HuH-7 (cell line): ENCODE data around the gene DPP6.
A peak's percentile ranks its signal among the peaks of the same experiment; 100 is the strongest.
"Not testable (repeated sequence)": the region's sequence is repeated elsewhere in the genome, so short reads cannot be mapped to it uniquely, and the experiment has no call there.

Experiments
- DNase-seq: peaks from one replicate; pipeline ENCODE4 v3.0.0; 2011; ENCODE audit warnings: low spot score

The DPP6 gene

GRCh38 chr7:154051643-154052529 is at the start of gene DPP6:
DPP6 (plus strand) TSS chr7:154052398.
- not testable (repeated sequence) for DNase-seq

GRCh38 chr7:154009423-154009911 is 42.7 kb upstream of the DPP6 start:
- DNase-seq, result not testable (repeated sequence)

- not testable (repeated sequence) for DNase-seq
Measured at GRCh38 chr7:154010726-154011568, 41.3 kb upstream of the DPP6 start.

GRCh38 chr7:154012800-154013199 is 39.4 kb upstream of the DPP6 start:
- DNase-seq, result not testable (repeated sequence)

- not testable (repeated sequence) for DNase-seq
Measured at GRCh38 chr7:154015636-154016035, 36.6 kb upstream of the DPP6 start.

GRCh38 chr7:154018354-154018753 is 33.8 kb upstream of the DPP6 start:
- DNase-seq, result not testable (repeated sequence)

GRCh38 chr7:154027805-154028204 is 24.4 kb upstream of the DPP6 start:
- DNase-seq, result not testable (repeated sequence)

GRCh38 chr7:154030476-154031080 is 21.6 kb upstream of the DPP6 start:
- DNase-seq, result not testable (repeated sequence)

GRCh38 chr7:154039466-154040165 is 12.6 kb upstream of the DPP6 start:
- DNase-seq, result not testable (repeated sequence)

- DNase-seq, result not testable (repeated sequence)
Measured at GRCh38 chr7:154050394-154050793, 1.8 kb upstream of the DPP6 start.

- DNase-seq, result not testable (repeated sequence)
Measured at GRCh38 chr7:154051006-154051642, 1.1 kb upstream of the DPP6 start.

- not testable (repeated sequence) for DNase-seq
Measured at GRCh38 chr7:154052530-154053252, 493 bp downstream of the DPP6 start.

- DNase-seq, result not testable (repeated sequence)
Measured at GRCh38 chr7:154053466-154054312, 1.5 kb downstream of the DPP6 start.

- not testable (repeated sequence) for DNase-seq
Measured at GRCh38 chr7:154054664-154055063, 2.5 kb downstream of the DPP6 start.

GRCh38 chr7:154055491-154056106 is 3.4 kb downstream of the DPP6 start:
- DNase-seq, result peak; percentile 18

GRCh38 chr7:154058783-154059182 is 6.6 kb downstream of the DPP6 start:
- DNase-seq, result not testable (repeated sequence)

GRCh38 chr7:154060551-154060950 is 8.4 kb downstream of the DPP6 start:
- not testable (repeated sequence) for DNase-seq

- DNase-seq, result peak; percentile 15
Measured at GRCh38 chr7:154071833-154072232, 19.6 kb downstream of the DPP6 start.
